H1 (cell line): ENCODE measurements around the gene CYP2S1. TPM values are rescaled to one million over a fixed set of nuclear protein-coding genes. Genes with fewer than 3 reads are reported as not detected.

ENCODE experiments used
- CBX5 ChIP-seq: fragments of 300-800, 300-1000 bp; sonication (generic); IDR thresholded peaks from 2 replicates; pipeline ENCODE4 v1.7.1; 2016; ENCODE audit warnings: antibody characterized with exemption, low read length, low read depth
- TBP ChIP-seq: IDR thresholded peaks from 2 replicates; pipeline ENCODE4 v1.6.1; 2011; ENCODE audit warnings: low read depth, low read length, improper control_type of control experiment
- polyA plus RNA-seq, 7 experiments: library from polyadenylated mRNA; depleted of rRNA in 3 of 7; stranded (reverse) in 5 of 7; unstranded in 2 of 7; fragments of >200 nt in 5 of 7; fragments of 200-250 nt in 2 of 7; gene quantifications; 1 replicate in 5 of 7; 2 replicates in 1 of 7; 4 replicates in 1 of 7; pipeline versions ENCODE4 v1.2.1 to v1.2.3, GENCODE V29; 2011 to 2013; ENCODE audit warnings: missing spikeins in 2 of 7, mixed read lengths in 2 of 7
- total RNA-seq: library from RNA; stranded (reverse); fragmentation: NEBNext Ultra II Directional; extraction: Animal tissue kit (Norgen Biotek cat#: 25700); gene quantifications from 2 replicates; pipeline ENCODE4 v1.2.1, GENCODE V29; 2021

Gene CYP2S1
- total and polyA plus RNA-seq, 2 of the 8 experiments (the other 6 are each of a cell fraction or from before 2014, with no cell fraction given): 97.9 to 245 TPM

DNA sequence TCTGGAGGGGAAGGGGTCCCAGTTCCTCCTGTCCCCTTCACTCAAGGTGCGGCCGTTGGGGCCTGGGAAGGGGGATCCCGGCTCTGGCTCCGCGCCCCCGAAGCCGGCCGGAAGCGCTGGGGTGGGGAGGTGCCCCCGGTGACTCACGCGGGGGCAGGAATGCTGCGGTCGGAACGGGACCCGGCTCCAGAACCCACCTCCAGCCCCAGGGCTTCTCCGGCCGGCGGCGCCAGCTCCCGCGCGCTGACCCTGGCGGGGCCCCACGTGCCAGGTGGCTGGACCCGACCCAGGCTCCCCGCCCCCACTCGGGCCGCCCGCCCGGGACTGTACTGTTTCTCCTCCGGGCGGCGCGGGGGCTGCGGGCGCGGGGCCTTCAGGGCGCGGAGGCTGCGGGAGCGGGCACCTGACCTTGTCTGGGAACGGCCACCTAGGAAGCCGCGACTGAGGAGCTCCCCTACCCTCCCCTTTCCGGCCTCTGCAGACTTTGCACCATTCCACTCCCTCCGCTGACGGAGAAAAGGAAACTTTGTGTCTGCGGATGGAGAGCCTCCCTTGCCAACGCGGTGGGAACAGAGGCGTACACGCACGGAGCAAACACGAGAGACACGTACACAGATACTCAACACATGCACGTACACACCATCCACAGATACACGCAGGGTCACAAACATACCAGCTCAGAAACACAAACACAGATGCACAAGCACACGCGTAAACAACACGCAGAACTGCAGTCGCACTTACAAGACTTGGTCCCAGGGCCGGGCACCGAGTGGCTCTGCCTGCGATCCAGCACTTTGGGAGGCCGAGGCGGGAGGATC lies 33.2 kb downstream of the CYP2S1 start (continued):
- TF ChIP-seq TBP (no peak; the same call in 1 of the 2 replicates), CBX5 (no peak)
- TF ChIP-seq, all 59 proteins: peak for 13
